Mesendoderm (in vitro differentiated cells): ENCODE measurements around the gene ARHGAP44.
"Not testable (repeated sequence)": the region's sequence is repeated elsewhere in the genome, so short reads cannot be mapped to it uniquely, and the experiment has no call there.

Source experiments
- DNase-seq: peaks from one replicate; pipeline ENCODE4 v3.0.0; 2013
- H2AK5ac ChIP-seq: 2 replicates; pipeline ENCODE4 v1.6.1; 2013; ENCODE audit warnings: low read length, inconsistent platforms
- H2BK120ac ChIP-seq: 2 replicates; pipeline ENCODE4 v1.6.1; 2013; ENCODE audit warnings: low read depth, mild to moderate bottlenecking, low read length, moderate library complexity, mixed read lengths
- H2BK15ac ChIP-seq: replicated peaks from 2 replicates; pipeline ENCODE4 v1.6.1; 2013; ENCODE audit warnings: low read depth, mild to moderate bottlenecking, moderate library complexity
- H2BK5ac ChIP-seq: 2 replicates; pipeline ENCODE4 v1.6.1; 2013; ENCODE audit warnings: low read length, inconsistent platforms
- H3K18ac ChIP-seq: 2 replicates; pipeline ENCODE4 v1.6.1; 2013; ENCODE audit warnings: mild to moderate bottlenecking, low read length, mixed read lengths
- H3K23ac ChIP-seq: one replicate; pipeline ENCODE4 v1.6.1; 2013; ENCODE audit warnings: low read length
- H3K27ac ChIP-seq: 2 replicates; pipeline ENCODE4 v1.5.1; 2013; ENCODE audit warnings: low read depth, mild to moderate bottlenecking, inconsistent platforms, low read length, moderate library complexity
- H3K27me3 ChIP-seq: 2 replicates; pipeline ENCODE4 v1.6.1; 2013; ENCODE audit warnings: low read length, control low read depth, mild to moderate bottlenecking, inconsistent platforms; ENCODE audit not compliant: insufficient read depth, poor library complexity
- H3K36me3 ChIP-seq: 2 replicates; pipeline ENCODE4 v1.6.1; 2013; ENCODE audit warnings: low read length, inconsistent platforms; ENCODE audit not compliant: control insufficient read depth, insufficient read depth
- H3K4ac ChIP-seq: one replicate; pipeline ENCODE4 v1.6.1; 2013; ENCODE audit warnings: low read depth, mild to moderate bottlenecking, low read length, moderate library complexity
- H3K4me1 ChIP-seq: 2 replicates; pipeline ENCODE4 v1.6.1; 2013; ENCODE audit warnings: low read depth, low read length, inconsistent platforms; ENCODE audit not compliant: control insufficient read depth
- H3K4me2 ChIP-seq: 2 replicates; pipeline ENCODE4 v1.6.1; 2013; ENCODE audit warnings: low read length
- H3K4me3 ChIP-seq: 2 replicates; pipeline ENCODE4 v1.5.1; 2013; ENCODE audit warnings: mild to moderate bottlenecking, low read length
- H3K56ac ChIP-seq: one replicate; pipeline ENCODE4 v1.6.1; 2013; ENCODE audit warnings: low read length
- H3K79me1 ChIP-seq: 2 replicates; pipeline ENCODE4 v1.6.1; 2013; ENCODE audit warnings: low read length, inconsistent platforms
- H3K79me2 ChIP-seq: 2 replicates; pipeline ENCODE4 v1.6.1; 2013; ENCODE audit warnings: mild to moderate bottlenecking, low read length; ENCODE audit not compliant: control insufficient read depth, insufficient read depth
- H3K9ac ChIP-seq: 2 replicates; pipeline ENCODE4 v1.6.1; 2013; ENCODE audit warnings: low read length, inconsistent platforms
- H4K5ac ChIP-seq: one replicate; pipeline ENCODE4 v1.6.1; 2013; ENCODE audit warnings: low read length
- H4K8ac ChIP-seq: one replicate; pipeline ENCODE4 v1.6.1; 2013; ENCODE audit warnings: low read depth, mild to moderate bottlenecking, control low read depth, low read length, moderate library complexity
- WGBS: extraction: QIAGEN DNeasy Blood & Tissue Kit; methylation state at CpG from one replicate; pipeline ENCODE4 v1.1.7; 2013; ENCODE audit warnings: low lambda C conversion rate, missing lambda C conversion rate; ENCODE audit not compliant: insufficient coverage; ENCODE audit errors: extremely low coverage; 5-methylcytosine and 5-hydroxymethylcytosine counted together

Gene ARHGAP44

GRCh38 chr17:12977008-12977751 lies 187.9 kb downstream of the ARHGAP44 start:
- Histone ChIP-seq H3K4ac (no peak overlapping the region), H2BK120ac (no peak overlapping the region), H4K8ac (no peak overlapping the region), H3K27ac (no peak overlapping the region), H3K4me1 (no peaks in the 10 kb centered on the region), H3K18ac (no peak overlapping the region), H3K23ac (no peak overlapping the region), H3K9ac (no peak overlapping the region), H3K4me2 (no peak overlapping the region), H4K5ac (no peak overlapping the region), H3K27me3 (no peaks in the 10 kb centered on the region), H3K36me3 (no peaks in the 10 kb centered on the region), H2BK15ac (no peak overlapping the region), H3K56ac (no peak overlapping the region), H2BK5ac (no peak overlapping the region), H3K4me3 (no peak overlapping the region), H2AK5ac (no peak overlapping the region), H3K79me2 (no peaks in the 10 kb centered on the region), H3K79me1 (no peaks in the 10 kb centered on the region)
- DNase-seq, result peak; percentile 54
- no CpG with 5 or more reads among the region's 13 CpGs for WGBS

DNA sequence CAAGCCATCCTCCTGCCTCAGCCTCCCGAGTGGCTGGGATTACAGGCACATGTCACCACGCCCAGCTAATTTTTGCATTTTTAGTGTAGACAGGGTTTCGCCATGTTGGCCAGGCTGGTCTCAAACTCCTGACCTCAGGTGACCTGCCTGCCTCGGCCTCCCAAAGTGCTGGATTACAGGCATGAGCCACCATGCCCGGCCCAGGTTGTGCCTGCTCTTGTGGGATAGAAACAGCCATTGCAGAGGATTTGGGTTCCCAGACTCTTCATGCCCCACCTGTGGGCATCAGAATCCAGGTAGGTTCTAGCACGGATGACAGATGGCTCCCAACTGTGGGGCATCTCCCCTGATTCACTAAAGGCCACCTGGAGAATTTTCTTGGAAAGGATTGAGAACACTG lies 189.5 kb downstream of the ARHGAP44 start:
- H2BK5ac ChIP-seq, DNase-seq, H3K27me3 ChIP-seq, H3K4me1 ChIP-seq, H4K5ac ChIP-seq, H3K9ac ChIP-seq, H3K56ac ChIP-seq, H3K79me1 ChIP-seq, H3K36me3 ChIP-seq, H2BK15ac ChIP-seq, H3K79me2 ChIP-seq, H4K8ac ChIP-seq, H2AK5ac ChIP-seq, H3K27ac ChIP-seq, H3K18ac ChIP-seq, H3K4me2 ChIP-seq, H2BK120ac ChIP-seq, H3K4ac ChIP-seq, H3K23ac ChIP-seq, H3K4me3 ChIP-seq: not testable (repeated sequence)
- no CpG with 5 or more reads among the region's 6 CpGs for WGBS

- Histone ChIP-seq H3K36me3 (no peaks in the 10 kb centered on the region), H2BK120ac (no peak overlapping the region), H2BK5ac (no peak overlapping the region), H2AK5ac (no peak overlapping the region), H3K4me1 (no peaks in the 10 kb centered on the region), H3K56ac (no peak overlapping the region), H3K79me2 (no peaks in the 10 kb centered on the region), H3K79me1 (no peaks in the 10 kb centered on the region), H3K23ac (no peak overlapping the region), H2BK15ac (no peak overlapping the region), H3K9ac (no peak overlapping the region), H3K4me2 (no peak overlapping the region), H4K8ac (no peak overlapping the region), H3K4me3 (no peak overlapping the region), H3K4ac (no peak overlapping the region), H3K18ac (no peak overlapping the region), H3K27ac (no peak overlapping the region), H4K5ac (no peak overlapping the region), H3K27me3 (no peaks in the 10 kb centered on the region)
- no CpG with 5 or more reads among the region's 5 CpGs for WGBS
- DNase-seq, result no peak
Measured at GRCh38 chr17:12979246-12979645, 189.9 kb downstream of the ARHGAP44 start.

- DNase-seq, result no peak
- Histone ChIP-seq H3K36me3 (no peaks in the 10 kb centered on the region), H4K8ac (no peak overlapping the region), H2BK15ac (no peak overlapping the region), H3K27ac (no peak overlapping the region), H2BK120ac (no peak overlapping the region), H2AK5ac (no peak overlapping the region), H3K4me3 (no peak overlapping the region), H3K79me1 (no peaks in the 10 kb centered on the region), H3K18ac (no peak overlapping the region), H3K56ac (no peak overlapping the region), H4K5ac (no peak overlapping the region), H3K4me2 (no peak overlapping the region), H3K23ac (no peak overlapping the region), H3K9ac (no peak overlapping the region), H2BK5ac (no peak overlapping the region), H3K4ac (no peak overlapping the region), H3K79me2 (no peaks in the 10 kb centered on the region), H3K27me3 (no peaks in the 10 kb centered on the region), H3K4me1 (no peaks in the 10 kb centered on the region)
- WGBS, result no CpG with 5 or more reads among the region's 12 CpGs
Measured at GRCh38 chr17:12979826-12980500, 190.7 kb downstream of the ARHGAP44 start.

- H4K5ac ChIP-seq, result no peak overlapping the region
- no peak overlapping the region for H3K27ac ChIP-seq
- H3K79me1 ChIP-seq, result no peaks in the 10 kb centered on the region
- H3K4me3 ChIP-seq, result no peak overlapping the region
- H3K79me2 ChIP-seq, result no peaks in the 10 kb centered on the region
- H3K4ac ChIP-seq, result no peak overlapping the region
- WGBS, result no CpG with 5 or more reads among the region's 6 CpGs
- H3K9ac ChIP-seq, result no peak overlapping the region
- H2BK5ac ChIP-seq, result no peak overlapping the region
- H3K36me3 ChIP-seq, result no peaks in the 10 kb centered on the region
- H2BK15ac ChIP-seq, result no peak overlapping the region
- DNase-seq, result no peak
- no peak overlapping the region for H3K23ac ChIP-seq
- H2AK5ac ChIP-seq, result no peak overlapping the region
- H2BK120ac ChIP-seq, result no peak overlapping the region
- H3K4me1 ChIP-seq, result no peaks in the 10 kb centered on the region
- no peak overlapping the region for H4K8ac ChIP-seq
- no peak overlapping the region for H3K4me2 ChIP-seq
- no peak overlapping the region for H3K56ac ChIP-seq
- no peaks in the 10 kb centered on the region for H3K27me3 ChIP-seq
- no peak overlapping the region for H3K18ac ChIP-seq
Measured at GRCh38 chr17:12982224-12982623, 192.9 kb downstream of the ARHGAP44 start.
